H1 (cell line): Measurements from ENCODE around the gene DPF3. TPM values are rescaled to one million over a fixed set of nuclear protein-coding genes. Genes with fewer than 3 reads are reported as not detected.

Source experiments
- CTCF ChIA-PET: fragments of 300-600 bp; sonication (Branson Sonifier 250); formaldehyde crosslinking; loops from one replicate; lab custom pipeline; 2021; ENCODE audit not compliant: partially characterized antibody; lab: Charles Lee
- POLR2A ChIA-PET: fragments of 300-600 bp; sonication (Branson Sonifier 250); formaldehyde crosslinking; loops from one replicate; lab custom pipeline; 2021; ENCODE audit warnings: inconsistent platforms; ENCODE audit not compliant: partially characterized antibody; lab: Charles Lee
- DNase-seq, 2 experiments: peaks; one replicate each; pipeline versions ENCODE4 v3.0.0 to v3.0.0-alpha.2; 2010 to 2022; ENCODE audit warnings: low spot score in 2 of 2, low read depth in 1 of 2, mixed read lengths in 1 of 2
- FAIRE-seq: peaks from 2 replicates; lab custom pipeline; 2011; peaks lifted over from hg19 to GRCh38; lab: Jason Lieb, UNC
- H2AFZ ChIP-seq: 2 replicates; pipeline ENCODE4 v1.8.1; 2012; ENCODE audit warnings: low read length, inconsistent platforms
- H2AK5ac ChIP-seq: 2 replicates; pipeline ENCODE4 v1.6.1; 2013; ENCODE audit warnings: low read depth, low read length
- H2BK120ac ChIP-seq: replicated peaks from 2 replicates; pipeline ENCODE3; 2013; ENCODE audit warnings: low read depth, low read length, inconsistent platforms
- H2BK12ac ChIP-seq: 2 replicates; pipeline ENCODE4 v1.6.1; 2013; ENCODE audit warnings: low read depth, low read length
- H2BK15ac ChIP-seq: 2 replicates; pipeline ENCODE4 v1.6.1; 2013; ENCODE audit warnings: low read length
- H2BK20ac ChIP-seq: 2 replicates; pipeline ENCODE4 v1.6.1; 2013; ENCODE audit warnings: low read length
- H2BK5ac ChIP-seq: 2 replicates; pipeline ENCODE4 v1.6.1; 2013; ENCODE audit warnings: low read depth, low read length
- H3K14ac ChIP-seq: 2 replicates; pipeline ENCODE4 v1.6.1; 2013; ENCODE audit warnings: inconsistent platforms; ENCODE audit not compliant: insufficient read length
- H3K18ac ChIP-seq: 2 replicates; pipeline ENCODE4 v1.6.1; 2013; ENCODE audit warnings: low read length; ENCODE audit errors: extremely low read depth
- H3K23ac ChIP-seq: 2 replicates; pipeline ENCODE4 v1.6.1; 2013; ENCODE audit warnings: inconsistent platforms; ENCODE audit not compliant: insufficient read length
- H3K23me2 ChIP-seq: 2 replicates; pipeline ENCODE4 v1.6.1; 2013; ENCODE audit warnings: low read depth, low read length
- H3K27ac ChIP-seq: 2 replicates; pipeline ENCODE4 v1.6.1; 2011; ENCODE audit warnings: low read depth, low read length, inconsistent platforms
- H3K27me3 ChIP-seq, 4 experiments: replicated peaks in 1 of 4; 1 replicate in 1 of 4; 2 replicates in 3 of 4; pipeline versions ENCODE4 v1.6.1 to v1.8.1; 2011 to 2013; ENCODE audit warnings: low read length in 3 of 4, mild to moderate bottlenecking in 3 of 4, inconsistent platforms in 2 of 4, mixed read lengths in 2 of 4, moderate library complexity in 1 of 4; ENCODE audit not compliant: control insufficient read depth in 3 of 4, insufficient read depth in 3 of 4; ENCODE audit errors: extremely low read depth in 1 of 4
- H3K36me3 ChIP-seq, 4 experiments: 2 replicates each; pipeline versions ENCODE4 v1.6.1 to v1.8.1; 2011 to 2013; ENCODE audit warnings: mild to moderate bottlenecking in 4 of 4, low read length in 3 of 4, moderate library complexity in 2 of 4, control low read depth in 1 of 4, inconsistent platforms in 1 of 4; ENCODE audit not compliant: insufficient read depth in 4 of 4, control insufficient read depth in 2 of 4
- H3K4ac ChIP-seq: replicated peaks from 2 replicates; pipeline ENCODE3; 2013; ENCODE audit warnings: low read length, low read depth, mixed read lengths, inconsistent platforms; ENCODE audit not compliant: insufficient read length
- H3K4me1 ChIP-seq, 4 experiments: replicated peaks in 1 of 4; 1 replicate in 1 of 4; 2 replicates in 3 of 4; pipeline versions ENCODE4 v1.6.1 to v1.8.1; 2011 to 2013; ENCODE audit warnings: low read length in 3 of 4, inconsistent platforms in 2 of 4, mixed read lengths in 1 of 4; ENCODE audit not compliant: insufficient read depth in 4 of 4, control insufficient read depth in 3 of 4
- H3K4me2 ChIP-seq, 2 experiments: 2 replicates each; pipeline versions ENCODE4 v1.6.1 to v1.8.1; 2011 to 2013; ENCODE audit warnings: low read depth in 2 of 2, low read length in 2 of 2, control low read depth in 1 of 2, inconsistent platforms in 1 of 2, mild to moderate bottlenecking in 1 of 2; ENCODE audit not compliant: insufficient read depth in 1 of 2
- H3K4me3 ChIP-seq, 4 experiments: fragments of 200-600, 300-600 bp in 1 of 4; sonication (generic), shearing (Covaris generic), sonication (Bioruptor Twin) in 1 of 4; 2 replicates each; pipeline versions ENCODE4 v1.5.1 to v1.8.1; 2011 to 2016; ENCODE audit warnings: low read length in 4 of 4, low read depth in 3 of 4, control low read depth in 2 of 4, inconsistent platforms in 2 of 4, mild to moderate bottlenecking in 2 of 4, mixed read lengths in 1 of 4, moderate library complexity in 1 of 4; ENCODE audit not compliant: insufficient read depth in 2 of 4; ENCODE audit errors: extremely low read depth in 1 of 4
- H3K56ac ChIP-seq: replicated peaks from 2 replicates; pipeline ENCODE3; 2013; ENCODE audit warnings: low read depth, mild to moderate bottlenecking, mixed read lengths, low read length, inconsistent platforms; ENCODE audit not compliant: insufficient read length
- H3K79me1 ChIP-seq: 2 replicates; pipeline ENCODE4 v1.6.1; 2013; ENCODE audit warnings: low read depth, low read length, control low read depth
- H3K79me2 ChIP-seq, 2 experiments: 2 replicates each; pipeline versions ENCODE4 v1.6.1 to v1.8.1; 2012 to 2013; ENCODE audit warnings: low read length in 2 of 2, mild to moderate bottlenecking in 2 of 2, inconsistent platforms in 1 of 2; ENCODE audit not compliant: insufficient read depth in 2 of 2, control insufficient read depth in 1 of 2
- H3K9ac ChIP-seq, 4 experiments: replicated peaks in 1 of 4; 1 replicate in 1 of 4; 2 replicates in 3 of 4; pipeline versions ENCODE4 v1.6.1 to v1.8.1; 2011 to 2013; ENCODE audit warnings: low read depth in 3 of 4, low read length in 3 of 4, control low read depth in 2 of 4, mild to moderate bottlenecking in 2 of 4, moderate library complexity in 2 of 4, inconsistent platforms in 1 of 4; ENCODE audit errors: extremely low read depth in 1 of 4
- H3K9me3 ChIP-seq, 2 experiments: 2 replicates each; pipeline versions ENCODE4 v1.6.1 to v1.8.1; 2012 to 2013; ENCODE audit warnings: mild to moderate bottlenecking in 2 of 2, moderate library complexity in 2 of 2, control low read depth in 1 of 2, inconsistent platforms in 1 of 2, low read depth in 1 of 2, low read length in 1 of 2, mixed read lengths in 1 of 2; ENCODE audit not compliant: insufficient read depth in 2 of 2
- H4K20me1 ChIP-seq, 2 experiments: replicated peaks in 1 of 2; 2 replicates each; pipeline versions ENCODE3 to v1.8.1; 2011 to 2013; ENCODE audit warnings: inconsistent platforms in 2 of 2, low read length in 2 of 2, mild to moderate bottlenecking in 1 of 2; ENCODE audit not compliant: insufficient read depth in 2 of 2, control insufficient read depth in 1 of 2
- H4K5ac ChIP-seq: 2 replicates; pipeline ENCODE4 v1.6.1; 2013; ENCODE audit warnings: low read length, low read depth, mixed read lengths, inconsistent platforms; ENCODE audit not compliant: insufficient read length
- H4K8ac ChIP-seq: 2 replicates; pipeline ENCODE4 v1.8.0; 2013; ENCODE audit warnings: mild to moderate bottlenecking, moderate library complexity, low read length, inconsistent platforms; ENCODE audit not compliant: insufficient read depth; ENCODE audit errors: extremely low read depth
- H4K91ac ChIP-seq: replicated peaks from 2 replicates; pipeline ENCODE3; 2013; ENCODE audit warnings: low read length, mixed read lengths, inconsistent platforms; ENCODE audit not compliant: insufficient read length
- ATF3 ChIP-seq: IDR thresholded peaks from 2 replicates; pipeline ENCODE4 v1.6.1; 2011; ENCODE audit warnings: low read depth, mild to moderate bottlenecking, low read length; ENCODE audit not compliant: insufficient read depth
- CHD1 ChIP-seq: IDR thresholded peaks from 2 replicates; pipeline ENCODE4 v1.6.1; 2012; ENCODE audit warnings: low read depth, low read length, improper control_type of control experiment
- CTCF ChIP-seq, 3 experiments: IDR thresholded peaks; 1 replicate in 2 of 3; 2 replicates in 1 of 3; pipeline versions ENCODE4 v1.5.1 to v1.6.1; 2011; ENCODE audit warnings: low read length in 3 of 3, mild to moderate bottlenecking in 3 of 3, inconsistent platforms in 2 of 3, low read depth in 1 of 3, moderate library complexity in 1 of 3; ENCODE audit not compliant: insufficient read depth in 1 of 3; ENCODE audit errors: control extremely low read depth in 1 of 3
- NANOG ChIP-seq: IDR thresholded peaks from 2 replicates; pipeline ENCODE4 v1.6.1; 2011; ENCODE audit warnings: low read length, low read depth, mild to moderate bottlenecking, inconsistent platforms; ENCODE audit not compliant: insufficient read depth, poor library complexity, severe bottlenecking
- RAD21 ChIP-seq, 2 experiments: IDR thresholded peaks in 1 of 2; conservative IDR thresholded peaks in 1 of 2; 2 replicates each; pipeline ENCODE4 v1.6.1; 2011; ENCODE audit warnings: low read depth in 2 of 2, low read length in 2 of 2, improper control_type of control experiment in 1 of 2, inconsistent platforms in 1 of 2, mild to moderate bottlenecking in 1 of 2, moderate library complexity in 1 of 2
- SAP30 ChIP-seq: fragments of 300-600 bp; sonication (generic); IDR thresholded peaks from 2 replicates; pipeline ENCODE4 v1.7.1; 2012; ENCODE audit warnings: low read length, moderate library complexity, mild to moderate bottlenecking, inconsistent platforms; ENCODE audit not compliant: insufficient read depth, insufficient replicate concordance
- SIX5 ChIP-seq: IDR thresholded peaks from 2 replicates; pipeline ENCODE4 v1.6.1; 2011; ENCODE audit warnings: mild to moderate bottlenecking, low read depth, low read length
- USF2 ChIP-seq: IDR thresholded peaks from 2 replicates; pipeline ENCODE4 v1.6.1; 2011; ENCODE audit warnings: low read length, improper control_type of control experiment
- WGBS, 2 experiments: shearing (Covaris generic) in 1 of 2; methylation state at CpG; one replicate each; pipeline versions ENCODE4 v1.1.6 to v1.1.7; 2013 to 2015; ENCODE audit warnings: low lambda C conversion rate in 2 of 2, mixed read lengths in 2 of 2, inconsistent platforms in 1 of 2, low coverage in 1 of 2, missing lambda C conversion rate in 1 of 2; ENCODE audit not compliant: insufficient replicate concordance in 2 of 2, insufficient coverage in 1 of 2, insufficient read length in 1 of 2; ENCODE audit errors: extremely low coverage in 1 of 2, missing lambda C conversion rate in 1 of 2; 5-methylcytosine and 5-hydroxymethylcytosine counted together
- polyA plus RNA-seq, 7 experiments: library from polyadenylated mRNA; depleted of rRNA in 3 of 7; stranded (reverse) in 5 of 7; unstranded in 2 of 7; fragments of >200 nt in 5 of 7; fragments of 200-250 nt in 2 of 7; gene quantifications; 1 replicate in 5 of 7; 2 replicates in 1 of 7; 4 replicates in 1 of 7; pipeline versions ENCODE4 v1.2.1 to v1.2.3, GENCODE V29; 2011 to 2013; ENCODE audit warnings: missing spikeins in 2 of 7, mixed read lengths in 2 of 7
- total RNA-seq: library from RNA; stranded (reverse); fragmentation: NEBNext Ultra II Directional; extraction: Animal tissue kit (Norgen Biotek cat#: 25700); gene quantifications from 2 replicates; pipeline ENCODE4 v1.2.1, GENCODE V29; 2021

The DPF3 gene
- total and polyA plus RNA-seq, 2 of the 8 experiments (the other 6 are each of a cell fraction or from before 2014, with no cell fraction given): 0.19 TPM; not detected in 1

GRCh38 chr14:72616811-72617210 lies 277.1 kb downstream of the DPF3 start:
- Histone ChIP-seq H4K20me1 (no peaks in the 10 kb centered on the region), H3K36me3 (no peaks in the 10 kb centered on the region), H4K8ac (no peak overlapping the region), H2AFZ (no peak overlapping the region), H3K4me1 (peaks cover 3 to 7% (median 4%) of the 10 kb centered on the region in 4 experiments), H3K4ac (no peak overlapping the region), H3K14ac (no peak overlapping the region), H2AK5ac (no peak overlapping the region), H3K56ac (no peak overlapping the region), H2BK5ac (no peak overlapping the region), H3K18ac (no peak overlapping the region), H3K27me3 (no peaks in the 10 kb centered on the region; a peak in 2 of 7 replicates), H3K4me3 (no peak overlapping the region), H2BK120ac (no peak overlapping the region), H4K91ac (no peak overlapping the region), H3K4me2 (no peak overlapping the region), H3K79me1 (no peaks in the 10 kb centered on the region), H3K23me2 (no peaks in the 10 kb centered on the region; the same call in 1 of the 2 replicates), H2BK12ac (no peak overlapping the region), H3K27ac (no peak overlapping the region), H3K79me2 (no peaks in the 10 kb centered on the region), H3K23ac (no peak overlapping the region), H2BK20ac (no peak overlapping the region), H3K9me3 (no peaks in the 10 kb centered on the region), H3K9ac (no peak overlapping the region; a peak in 1 of 7 replicates), H4K5ac (no peak overlapping the region), H2BK15ac (no peak overlapping the region)
- DNase-seq (no peak), FAIRE-seq (no peak)
- POLR2A ChIA-PET: no interaction called here
- CTCF ChIA-PET: interaction anchor here (0.7 to 2.3 kb wide), 5 partner anchors 12 to 98 kb away, joined by 3 to 8 read pairs (median 4); no protein-coding TSS in a partner anchor
- WGBS, 2 experiments: 88% methylated on average over 7 of the region's 7 CpGs; no CpG with 5 or more reads in 1 of the 2 experiments
- no peak for TF ChIP-seq SAP30
- TF ChIP-seq CTCF (IDR thresholded peaks at IDR 0.05; ENCODE audit: control extremely low read depth in 1 of 3, insufficient read depth in 1 of 3, low read depth in 1 of 3, low read length in 3 of 3): no peak
- no peak for TF ChIP-seq ATF3
- no peak for TF ChIP-seq SIX5
- no peak for TF ChIP-seq USF2
- TF ChIP-seq RAD21 (IDR thresholded peaks at IDR 0.05 in 1 of 2, conservative IDR thresholded peaks at IDR 0.05 in 1 of 2; ENCODE audit: low read depth in 2 of 2, low read length in 2 of 2): no peak
- TF ChIP-seq CHD1: no peak
- no peak for TF ChIP-seq NANOG
